ENCODE results near the gene MAP3K20. TPM values are rescaled to one million over a fixed set of nuclear protein-coding genes. Genes with fewer than 3 reads are reported as not detected.

Gene MAP3K20
- total RNA-seq, 1 experiment from 2014 or later: 44.5 TPM

- intact Hi-C loops (cut with micrococcal nuclease; ENCODE audit: unreplicated experiment): no loop called here
- H3K4me1 Mint-ChIP-seq (ENCODE audit: low read depth, unreplicated experiment): peaks cover 4% of the 10 kb centered on the region
- H3K27me3 Mint-ChIP-seq (ENCODE audit: insufficient read depth, unreplicated experiment): no peaks in the 10 kb centered on the region
- peaks cover 25% of the 10 kb centered on the region for H3K36me3 Mint-ChIP-seq (ENCODE audit: insufficient read depth, unreplicated experiment)
- no peak for DNase-seq
- TF ChIP-seq CTCF (IDR thresholded peaks at IDR 0.05; ENCODE audit: insufficient read depth in 1 of 2, low read depth in 1 of 2, low read length in 1 of 2, severe bottlenecking in 1 of 2, unreplicated experiment in 1 of 2): no peak
- CTCF ChIA-PET: interaction anchor here (0.6 kb wide), 1 partner anchor 904 kb away, joined by 4 read pairs; no protein-coding TSS in a partner anchor
- no peaks in the 10 kb centered on the region for H3K9me3 ChIP-seq
- no peaks in the 10 kb centered on the region for H3K9me3 Mint-ChIP-seq (ENCODE audit: unreplicated experiment)
- no peak overlapping the region for H3K4me3 Mint-ChIP-seq (ENCODE audit: unreplicated experiment)
- 0 out of 2 replicates have a peak, but pooled peaks cover under 1% of the 10 kb centered on the region for H3K4me1 ChIP-seq
- no peaks in the 10 kb centered on the region for H3K36me3 ChIP-seq (ENCODE audit: control insufficient read depth, insufficient read depth, low read length)
- no TSS peak for BruUV-seq (replicated peaks)
- POLR2A ChIA-PET: no interaction called here
- H3K27me3 ChIP-seq (replicated peaks; ENCODE audit: control insufficient read depth, insufficient read depth, low read length): no peaks in the 10 kb centered on the region
- H3K27ac Mint-ChIP-seq (ENCODE audit: unreplicated experiment): no peak overlapping the region
- no peak overlapping the region for H3K4me3 ChIP-seq (ENCODE audit: low read depth, low read length)
Measured at GRCh38 chr2:173099804-173100203, 24.2 kb downstream of the MAP3K20 start.

GRCh38 chr2:173101687-173102086, 26.0 kb downstream of the MAP3K20 start:
- TF ChIP-seq CTCF (IDR thresholded peaks at IDR 0.05; ENCODE audit: insufficient read depth in 1 of 2, low read depth in 1 of 2, low read length in 1 of 2, severe bottlenecking in 1 of 2, unreplicated experiment in 1 of 2): no peak
- H3K36me3 ChIP-seq (ENCODE audit: control insufficient read depth, insufficient read depth, low read length): no peaks in the 10 kb centered on the region
- intact Hi-C loops (cut with micrococcal nuclease; ENCODE audit: unreplicated experiment): no loop called here
- H3K36me3 Mint-ChIP-seq (ENCODE audit: insufficient read depth, unreplicated experiment): peaks cover 26% of the 10 kb centered on the region
- no peaks in the 10 kb centered on the region for H3K9me3 ChIP-seq
- H3K9me3 Mint-ChIP-seq (ENCODE audit: unreplicated experiment): no peaks in the 10 kb centered on the region
- ChIA-PET CTCF (no interaction called here), POLR2A (no interaction called here)
- H3K4me1 Mint-ChIP-seq (ENCODE audit: low read depth, unreplicated experiment): peaks cover 10% of the 10 kb centered on the region
- no peak overlapping the region for H3K4me3 ChIP-seq (ENCODE audit: low read depth, low read length)
- BruUV-seq (replicated peaks): no TSS peak
- H3K4me3 Mint-ChIP-seq (ENCODE audit: unreplicated experiment): no peak overlapping the region
- H3K4me1 ChIP-seq: peaks cover 6% of the 10 kb centered on the region; the same call in 1 of the 2 replicates
- no peaks in the 10 kb centered on the region for H3K27me3 ChIP-seq (replicated peaks; ENCODE audit: control insufficient read depth, insufficient read depth, low read length)
- no peak overlapping the region for H3K27ac Mint-ChIP-seq (ENCODE audit: unreplicated experiment)
- DNase-seq: no peak
- H3K27me3 Mint-ChIP-seq (ENCODE audit: insufficient read depth, unreplicated experiment): no peaks in the 10 kb centered on the region

GRCh38 chr2:173104156-173104555, 28.5 kb downstream of the MAP3K20 start:
- TF ChIP-seq CTCF (IDR thresholded peaks at IDR 0.05; ENCODE audit: insufficient read depth in 1 of 2, low read depth in 1 of 2, low read length in 1 of 2, severe bottlenecking in 1 of 2, unreplicated experiment in 1 of 2): no peak
- Mint-ChIP-seq H3K27me3 (ENCODE audit: insufficient read depth, unreplicated experiment) (no peaks in the 10 kb centered on the region), H3K4me3 (ENCODE audit: unreplicated experiment) (no peak overlapping the region), H3K27ac (ENCODE audit: unreplicated experiment) (no peak overlapping the region), H3K9me3 (ENCODE audit: unreplicated experiment) (no peaks in the 10 kb centered on the region), H3K4me1 (ENCODE audit: low read depth, unreplicated experiment) (peaks cover 26% of the 10 kb centered on the region), H3K36me3 (ENCODE audit: insufficient read depth, unreplicated experiment) (peaks cover 33% of the 10 kb centered on the region)
- H3K27me3 ChIP-seq (replicated peaks; ENCODE audit: control insufficient read depth, insufficient read depth, low read length): no peaks in the 10 kb centered on the region
- intact Hi-C loops (cut with micrococcal nuclease; ENCODE audit: unreplicated experiment): no loop called here
- H3K9me3 ChIP-seq: no peaks in the 10 kb centered on the region
- H3K4me1 ChIP-seq: peaks cover 18% of the 10 kb centered on the region
- no peak overlapping the region for H3K4me3 ChIP-seq (ENCODE audit: low read depth, low read length)
- no peak for DNase-seq
- ChIA-PET POLR2A (no interaction called here), CTCF (interaction anchor here (1.0 kb wide), 1 partner anchor 106 kb away, joined by 6 read pairs; no protein-coding TSS in a partner anchor)
- no peaks in the 10 kb centered on the region for H3K36me3 ChIP-seq (ENCODE audit: control insufficient read depth, insufficient read depth, low read length)
- BruUV-seq (replicated peaks): no TSS peak
